Upper lobe of left lung (tissue), 6 donors: Measurements from ENCODE around the gene SEMA3E. TPM values are rescaled to one million over a fixed set of nuclear protein-coding genes. Genes with fewer than 3 reads are reported as not detected.

Experiments used
- ATAC-seq, 2 donors: fragments of 200-7000 bp; cut with Tn5 transposase; one replicate each; pipeline ENCODE4 v1.9.1; 2022; ENCODE audit warnings: mild to moderate bottlenecking in 2 of 2, moderate library complexity in 2 of 2; ENCODE audit not compliant: low FRiP score in 2 of 2
- DNase-seq, 2 donors: peaks; one replicate each; pipeline ENCODE4 v3.0.0-alpha.2; 2019 to 2020
- H3K27ac ChIP-seq, 4 donors: fragments of 200-600 bp; sonication (generic); one replicate each; pipeline ENCODE4 v1.5.1; 2016 to 2019
- H3K27me3 ChIP-seq, 4 donors: fragments of 200-600 bp; sonication (generic); one replicate each; pipeline ENCODE4 v1.5.1; 2017 to 2019
- H3K36me3 ChIP-seq, 4 donors: fragments of 200-600 bp; sonication (generic); one replicate each; pipeline ENCODE4 v1.5.1; 2016 to 2019
- H3K4me1 ChIP-seq, 4 donors: fragments of 200-600 bp; sonication (generic); one replicate each; pipeline ENCODE4 v1.5.1; 2018 to 2019
- H3K4me3 ChIP-seq, 4 donors: fragments of 200-600 bp; sonication (generic); one replicate each; pipeline ENCODE4 v1.5.1; 2017 to 2019; ENCODE audit warnings: mild to moderate bottlenecking in 2 of 4, moderate library complexity in 1 of 4
- H3K9me3 ChIP-seq, 4 donors: fragments of 200-600 bp; sonication (generic); one replicate each; pipeline ENCODE4 v1.5.1; 2018 to 2019
- CTCF ChIP-seq, 6 experiments: fragments of 450-650 bp in 4 of 6; fragments of 200-600 bp in 2 of 6; sonication (generic) in 2 of 6; IDR thresholded peaks; one replicate each; pipeline ENCODE4 v1.5.1; 2016 to 2019; ENCODE audit warnings: antibody characterized with exemption in 6 of 6
- EP300 ChIP-seq, 4 donors: sonication (generic); formaldehyde crosslinking; IDR thresholded peaks; one replicate each; pipeline ENCODE4 v1.5.1; 2017; ENCODE audit warnings: antibody characterized with exemption in 4 of 4, control low read depth in 2 of 4
- POLR2A ChIP-seq, 4 donors: fragments of 450-650 bp; IDR thresholded peaks; one replicate each; pipeline ENCODE4 v1.5.1; 2016 to 2017; ENCODE audit warnings: antibody characterized with exemption in 4 of 4, mild to moderate bottlenecking in 2 of 4
- POLR2AphosphoS5 ChIP-seq, 2 donors: sonication (generic); formaldehyde crosslinking; IDR thresholded peaks; one replicate each; pipeline ENCODE4 v1.5.1; 2017; ENCODE audit warnings: antibody characterized with exemption in 2 of 2
- WGBS, 2 donors: methylation state at CpG; one replicate each; pipeline ENCODE4 v1.1.5; 2017 to 2018; 5-methylcytosine and 5-hydroxymethylcytosine counted together
- total RNA-seq, 6 donors: library from RNA; depleted of rRNA in 4 of 6; stranded (reverse); fragments of >200 nt in 4 of 6; gene quantifications; one replicate each; pipeline versions ENCODE4 v1.1.0 to v1.2.1, GENCODE V29; 2016 to 2021
- donor health status: DM: no; HTN: no; CAD: no; lungs with moderate emphysema.
- donor health status: DM: no; HTN: yes; CAD: no; lungs with severe emphysema.

The SEMA3E gene
- total RNA-seq, 6 donors from 2014 or later: under 0.01 to 14.2 (median 6.9) TPM

- TF ChIP-seq POLR2A (IDR thresholded peaks at IDR 0.05) (no peak), POLR2AphosphoS5 (IDR thresholded peaks at IDR 0.05) (no peak), CTCF (IDR thresholded peaks at IDR 0.05) (no peak), EP300 (IDR thresholded peaks at IDR 0.05) (no peak)
- Histone ChIP-seq H3K27ac (no peak overlapping the region), H3K4me1 (no peaks in the 10 kb centered on the region), H3K27me3 (no peaks in the 10 kb centered on the region), H3K4me3 (no peak overlapping the region), H3K36me3 (no peaks in the 10 kb centered on the region), H3K9me3 (no peaks in the 10 kb centered on the region)
- DNase-seq (no peak), ATAC-seq (no peak)
- WGBS, 2 donors: 76 to 78% methylated on average over 4 of the region's 4 CpGs
Measured at GRCh38 chr7:83610649-83611304, 38.2 kb downstream of the SEMA3E start.

- Histone ChIP-seq H3K27me3 (no peaks in the 10 kb centered on the region), H3K36me3 (no peaks in the 10 kb centered on the region), H3K9me3 (no peaks in the 10 kb centered on the region), H3K4me1 (no peaks in the 10 kb centered on the region), H3K27ac (no peak overlapping the region), H3K4me3 (no peak overlapping the region)
- TF ChIP-seq EP300 (IDR thresholded peaks at IDR 0.05): no peak
- no peak for TF ChIP-seq POLR2A (IDR thresholded peaks at IDR 0.05)
- TF ChIP-seq CTCF (IDR thresholded peaks at IDR 0.05): no peak
- no peak for TF ChIP-seq POLR2AphosphoS5 (IDR thresholded peaks at IDR 0.05)
- WGBS, 2 donors: 80 to 83% methylated on average over 3 of the region's 3 CpGs
- DNase-seq (no peak), ATAC-seq (no peak)
Measured at GRCh38 chr7:83608716-83609115, 40.2 kb downstream of the SEMA3E start.

GRCh38 chr7:83603649-83604048 lies 45.3 kb downstream of the SEMA3E start:
- Histone ChIP-seq H3K9me3 (no peaks in the 10 kb centered on the region), H3K36me3 (no peaks in the 10 kb centered on the region), H3K27ac (no peak overlapping the region), H3K4me3 (no peak overlapping the region), H3K27me3 (no peaks in the 10 kb centered on the region), H3K4me1 (no peaks in the 10 kb centered on the region)
- no peak for DNase-seq
- TF ChIP-seq POLR2AphosphoS5 (IDR thresholded peaks at IDR 0.05): no peak
- WGBS, 2 donors: 52 to 65% methylated on average over 1 of the region's 1 CpG
- ATAC-seq: no peak

- TF ChIP-seq POLR2A (IDR thresholded peaks at IDR 0.05): no peak
- TF ChIP-seq CTCF (IDR thresholded peaks at IDR 0.05): no peak
- no peak for TF ChIP-seq EP300 (IDR thresholded peaks at IDR 0.05)
- no peak for TF ChIP-seq POLR2AphosphoS5 (IDR thresholded peaks at IDR 0.05)
- no peak overlapping the region for H3K27ac ChIP-seq
- no peaks in the 10 kb centered on the region for H3K4me1 ChIP-seq
- no peaks in the 10 kb centered on the region for H3K27me3 ChIP-seq
- no peak overlapping the region for H3K4me3 ChIP-seq
- no peaks in the 10 kb centered on the region for H3K9me3 ChIP-seq
- 89 to 93% methylated on average over 1 of the region's 1 CpG for WGBS, 2 donors
- H3K36me3 ChIP-seq: no peaks in the 10 kb centered on the region
- ATAC-seq: no peak
- DNase-seq: no peak
Measured at GRCh38 chr7:83599131-83599530, 49.8 kb downstream of the SEMA3E start.

- Histone ChIP-seq H3K9me3 (no peaks in the 10 kb centered on the region), H3K36me3 (no peaks in the 10 kb centered on the region), H3K27me3 (no peaks in the 10 kb centered on the region), H3K4me1 (no peaks in the 10 kb centered on the region), H3K4me3 (no peak overlapping the region), H3K27ac (no peak overlapping the region)
- no peak for DNase-seq
- 45 to 61% methylated on average over 4 of the region's 4 CpGs for WGBS, 2 donors
- ATAC-seq: no peak
- TF ChIP-seq CTCF (IDR thresholded peaks at IDR 0.05): no peak
- TF ChIP-seq POLR2AphosphoS5 (IDR thresholded peaks at IDR 0.05): no peak
- no peak for TF ChIP-seq POLR2A (IDR thresholded peaks at IDR 0.05)
- TF ChIP-seq EP300 (IDR thresholded peaks at IDR 0.05): no peak
Measured at GRCh38 chr7:83593921-83594475, 54.9 kb downstream of the SEMA3E start.
